ENCODE data around the gene BORCS5.
"Not testable (repeated sequence)": the region's sequence is repeated elsewhere in the genome, so short reads cannot be mapped to it uniquely, and the experiment has no call there.

The BORCS5 gene

GRCh38 chr12:12499909-12500604 lies 143.2 kb downstream of the BORCS5 start:
- no peaks in the 10 kb centered on the region for H3K9me3 ChIP-seq (ENCODE audit: control insufficient read depth, insufficient read depth, low read length)
- no peak overlapping the region for H3K4me2 ChIP-seq (ENCODE audit: low read length)
- H3K4me3 ChIP-seq (ENCODE audit: low read length): no peak overlapping the region
- peaks cover 6% of the 10 kb centered on the region; the same call in 1 of the 2 replicates for H3K27me3 ChIP-seq (ENCODE audit: control insufficient read depth, low read length)
- H3K79me2 ChIP-seq (ENCODE audit: control insufficient read depth, low read length): no peaks in the 10 kb centered on the region
- no peaks in the 10 kb centered on the region for H3K36me3 ChIP-seq (ENCODE audit: control insufficient read depth, low read length)
- no peak overlapping the region for H3K27ac ChIP-seq (ENCODE audit: low read depth, low read length)
- no peaks in the 10 kb centered on the region for H3F3A ChIP-seq (ENCODE audit: control insufficient read depth, insufficient read depth)
- H3K9me2 ChIP-seq (replicated peaks; ENCODE audit: control insufficient read depth, low read length): no peaks in the 10 kb centered on the region
- H4K20me1 ChIP-seq (ENCODE audit: control insufficient read depth, insufficient read depth, low read depth, low read length): no peaks in the 10 kb centered on the region
- H3K4me1 ChIP-seq (ENCODE audit: control insufficient read depth, low read length): no peaks in the 10 kb centered on the region
- TF ChIP-seq CTCF (IDR thresholded peaks at IDR 0.05; ENCODE audit: low read depth, low read length, poor library complexity, severe bottlenecking): no peak
- no peak for TF ChIP-seq EZH2phosphoT487 (IDR thresholded peaks at IDR 0.05; ENCODE audit: borderline replicate concordance, low read length)

- no peaks in the 10 kb centered on the region for H4K20me1 ChIP-seq (ENCODE audit: control insufficient read depth, insufficient read depth, low read depth, low read length)
- H3K9me2 ChIP-seq (replicated peaks; ENCODE audit: control insufficient read depth, low read length): no peaks in the 10 kb centered on the region
- no peaks in the 10 kb centered on the region for H3K36me3 ChIP-seq (ENCODE audit: control insufficient read depth, low read length)
- H3K27ac ChIP-seq (ENCODE audit: low read depth, low read length): no peak overlapping the region
- H3K4me1 ChIP-seq (ENCODE audit: control insufficient read depth, low read length): no peaks in the 10 kb centered on the region
- H3K4me2 ChIP-seq (ENCODE audit: low read length): no peak overlapping the region
- H3F3A ChIP-seq (ENCODE audit: control insufficient read depth, insufficient read depth): no peaks in the 10 kb centered on the region
- peaks cover 7% of the 10 kb centered on the region; the same call in 1 of the 2 replicates for H3K27me3 ChIP-seq (ENCODE audit: control insufficient read depth, low read length)
- TF ChIP-seq EZH2phosphoT487 (IDR thresholded peaks at IDR 0.05; ENCODE audit: borderline replicate concordance, low read length) (no peak), CTCF (IDR thresholded peaks at IDR 0.05; ENCODE audit: low read depth, low read length, poor library complexity, severe bottlenecking) (no peak)
- no peaks in the 10 kb centered on the region for H3K79me2 ChIP-seq (ENCODE audit: control insufficient read depth, low read length)
- no peak overlapping the region for H3K4me3 ChIP-seq (ENCODE audit: low read length)
- no peaks in the 10 kb centered on the region for H3K9me3 ChIP-seq (ENCODE audit: control insufficient read depth, insufficient read depth, low read length)
Measured at GRCh38 chr12:12501121-12501520, 144.2 kb downstream of the BORCS5 start.

- H3K4me2 ChIP-seq (ENCODE audit: low read length); H3F3A ChIP-seq (ENCODE audit: control insufficient read depth, insufficient read depth); H3K4me3 ChIP-seq (ENCODE audit: low read length): not testable (repeated sequence)
Measured at GRCh38 chr12:12502130-12502814, 145.4 kb downstream of the BORCS5 start.

GRCh38 chr12:12502815-12503151 lies 145.9 kb downstream of the BORCS5 start:
- H4K20me1 ChIP-seq (ENCODE audit: control insufficient read depth, insufficient read depth, low read depth, low read length): no peaks in the 10 kb centered on the region
- H3K9me3 ChIP-seq (ENCODE audit: control insufficient read depth, insufficient read depth, low read length): no peaks in the 10 kb centered on the region
- no peak for TF ChIP-seq CTCF (IDR thresholded peaks at IDR 0.05; ENCODE audit: low read depth, low read length, poor library complexity, severe bottlenecking)
- TF ChIP-seq EZH2phosphoT487 (IDR thresholded peaks at IDR 0.05; ENCODE audit: borderline replicate concordance, low read length): no peak
- no peaks in the 10 kb centered on the region for H3K9me2 ChIP-seq (replicated peaks; ENCODE audit: control insufficient read depth, low read length)
- no peaks in the 10 kb centered on the region for H3F3A ChIP-seq (ENCODE audit: control insufficient read depth, insufficient read depth)
- no peak overlapping the region for H3K4me3 ChIP-seq (ENCODE audit: low read length)
- H3K27ac ChIP-seq (ENCODE audit: low read depth, low read length): no peak overlapping the region
- no peaks in the 10 kb centered on the region for H3K79me2 ChIP-seq (ENCODE audit: control insufficient read depth, low read length)
- H3K4me1 ChIP-seq (ENCODE audit: control insufficient read depth, low read length): no peaks in the 10 kb centered on the region
- no peak overlapping the region for H3K4me2 ChIP-seq (ENCODE audit: low read length)
- H3K27me3 ChIP-seq (ENCODE audit: control insufficient read depth, low read length): peaks cover 6% of the 10 kb centered on the region; the same call in 1 of the 2 replicates
- H3K36me3 ChIP-seq (ENCODE audit: control insufficient read depth, low read length): no peaks in the 10 kb centered on the region

More at GRCh38 chr12:12502130-12502814, 145.4 kb downstream of the BORCS5 start:
- not testable (repeated sequence) for H3K36me3 ChIP-seq (ENCODE audit: control insufficient read depth, low read length); H3K27ac ChIP-seq (ENCODE audit: low read depth, low read length); H3K9me2 ChIP-seq (replicated peaks; ENCODE audit: control insufficient read depth, low read length); H3K4me1 ChIP-seq (ENCODE audit: control insufficient read depth, low read length); H3K9me3 ChIP-seq (ENCODE audit: control insufficient read depth, insufficient read depth, low read length); H3K27me3 ChIP-seq (ENCODE audit: control insufficient read depth, low read length); H3K79me2 ChIP-seq (ENCODE audit: control insufficient read depth, low read length); H4K20me1 ChIP-seq (ENCODE audit: control insufficient read depth, insufficient read depth, low read depth, low read length)
